SJSA1 (cell line): ENCODE measurements around the gene CCDC185. TPM values are rescaled to one million over a fixed set of nuclear protein-coding genes. Genes with fewer than 3 reads are reported as not detected.

ENCODE experiments used
- DNase-seq, 2 experiments: peaks; one replicate each; pipeline ENCODE4 v3.0.0-alpha.2; 2015 to 2020; ENCODE audit warnings: low spot score in 2 of 2, low read depth in 1 of 2
- H3K27ac ChIP-seq: fragments of 250-450 bp; sonication (Bioruptor Pico); 2 replicates; pipeline ENCODE4 v1.5.1; 2020; ENCODE audit warnings: mild to moderate bottlenecking, moderate library complexity
- H3K27me3 ChIP-seq: fragments of 250-450 bp; sonication (Bioruptor Pico); replicated peaks from 2 replicates; pipeline ENCODE4 v1.5.1; 2020; ENCODE audit warnings: mild to moderate bottlenecking, moderate library complexity
- H3K36me3 ChIP-seq: fragments of 250-450 bp; sonication (Bioruptor Pico); 2 replicates; pipeline ENCODE4 v1.5.1; 2020; ENCODE audit warnings: mild to moderate bottlenecking
- H3K4me1 ChIP-seq: fragments of 250-450 bp; sonication (Bioruptor Pico); replicated peaks from 2 replicates; pipeline ENCODE4 v1.6.1; 2021; ENCODE audit warnings: mild to moderate bottlenecking
- H3K4me3 ChIP-seq: fragments of 250-450 bp; sonication (Bioruptor Pico); 2 replicates; pipeline ENCODE4 v1.5.1; 2020; ENCODE audit warnings: mild to moderate bottlenecking
- H3K9me3 ChIP-seq: fragments of 250-450 bp; sonication (Bioruptor Pico); replicated peaks from 2 replicates; pipeline ENCODE4 v1.5.1; 2020; ENCODE audit warnings: mild to moderate bottlenecking
- total RNA-seq: library from RNA; depleted of rRNA; stranded (reverse); fragments of >200 nt; shearing (Covaris generic); gene quantifications from 2 replicates; pipeline ENCODE4 v1.2.3, GENCODE V29; 2014; rRNA removed

Gene CCDC185
- not detected in 2 replicates for total RNA-seq

DNA sequence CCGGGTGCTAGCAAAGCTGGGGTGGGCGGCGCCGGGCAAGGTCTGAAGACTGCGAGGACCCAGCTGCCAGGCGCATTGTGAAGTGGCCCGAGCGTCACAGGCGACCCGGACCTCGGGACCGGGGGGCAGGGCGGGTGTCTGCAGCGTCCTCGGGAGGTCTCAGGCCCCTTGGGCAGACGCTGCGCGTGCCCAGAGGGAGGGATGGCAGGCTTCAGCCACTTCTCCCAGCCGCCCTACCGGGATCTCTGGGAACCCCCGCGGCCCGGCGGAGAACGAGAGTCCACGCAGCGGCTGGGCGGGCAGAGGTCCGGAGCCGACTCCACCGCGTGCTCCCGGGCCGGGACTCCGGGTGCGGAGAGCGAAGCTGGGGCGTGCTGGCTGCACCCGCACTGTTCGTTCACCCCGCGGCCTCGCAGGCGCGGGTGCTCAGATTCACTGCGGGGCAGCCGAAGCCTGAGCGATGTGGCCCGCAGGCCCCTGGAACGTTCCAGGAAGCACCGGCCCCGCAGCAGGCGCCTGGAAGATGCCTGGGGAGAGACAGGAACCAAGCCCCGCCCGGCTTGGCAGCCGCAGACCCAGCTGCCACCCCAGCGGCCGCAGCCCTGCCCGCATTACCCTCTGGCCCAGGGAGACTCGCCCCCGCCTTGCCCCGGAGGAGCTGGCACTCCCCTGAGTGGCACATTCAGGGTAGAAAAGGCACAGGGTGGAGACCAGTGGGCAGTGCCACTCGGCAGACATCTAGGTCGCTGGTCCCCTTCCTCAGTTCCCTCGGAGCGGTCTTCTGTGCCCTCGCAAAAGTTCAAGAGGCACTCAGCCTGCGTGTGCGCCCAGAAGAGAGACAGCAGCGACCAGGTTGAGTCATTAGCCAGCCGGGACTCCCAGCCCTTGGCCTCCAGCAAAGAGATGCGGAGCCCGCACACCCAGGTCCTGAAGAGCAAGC lies at the start of gene CCDC185:
Gene CCDC185 (plus strand): TSS at position 141 of the 940 bp plus-strand sequence. CDS start 61 bp downstream, at position 202.
- Histone ChIP-seq H3K9me3 (0 out of 2 replicates have a peak, but pooled peaks cover 3% of the 10 kb centered on the region), H3K27ac (no peak within 1 kb of the TSS), H3K27me3 (peaks cover 10% of the 10 kb centered on the region), H3K4me1 (peaks cover 6% of the 10 kb centered on the region), H3K36me3 (no peaks in the 10 kb centered on the region), H3K4me3 (peak within 1 kb of the TSS; percentile 13; the same call in 1 of the 2 replicates)
- DNase-seq: no peak

DNA sequence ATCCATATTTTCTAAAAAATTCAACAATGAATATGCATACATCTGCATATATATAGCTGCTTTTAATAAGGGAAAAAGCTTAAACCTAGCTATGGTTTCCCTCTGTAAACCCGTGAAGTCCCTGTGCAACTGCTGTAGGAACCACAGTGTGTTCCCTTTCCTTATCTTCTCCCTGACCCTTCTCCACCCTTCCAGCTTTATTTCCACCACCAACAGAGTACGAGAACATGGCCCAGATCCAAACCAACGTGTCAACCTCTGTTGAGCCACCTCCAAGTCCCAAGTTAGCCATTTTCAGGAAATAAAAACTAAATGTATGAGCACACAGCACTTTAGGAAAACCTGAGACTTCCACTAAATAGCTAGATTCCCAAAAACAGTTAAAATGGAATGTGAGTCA lies 49.5 kb upstream of the CCDC185 start:
- DNase-seq: no peak
- no peaks in the 10 kb centered on the region for H3K9me3 ChIP-seq
- no peak overlapping the region for H3K27ac ChIP-seq
- H3K36me3 ChIP-seq: no peaks in the 10 kb centered on the region
- peaks cover 3% of the 10 kb centered on the region for H3K27me3 ChIP-seq
- H3K4me1 ChIP-seq: no peaks in the 10 kb centered on the region
- no peak overlapping the region for H3K4me3 ChIP-seq

GRCh38 chr1:223344491-223344890 lies 48.7 kb upstream of the CCDC185 start:
- no peak for DNase-seq
- Histone ChIP-seq H3K4me1 (no peaks in the 10 kb centered on the region), H3K4me3 (no peak overlapping the region), H3K27me3 (peaks cover 3% of the 10 kb centered on the region), H3K27ac (no peak overlapping the region), H3K9me3 (peaks cover under 1% of the 10 kb centered on the region; the same call in 1 of the 2 replicates), H3K36me3 (no peaks in the 10 kb centered on the region)

- H3K36me3 ChIP-seq: no peaks in the 10 kb centered on the region
- H3K27ac ChIP-seq: no peak overlapping the region
- no peaks in the 10 kb centered on the region for H3K4me1 ChIP-seq
- no peak overlapping the region for H3K4me3 ChIP-seq
- no peak for DNase-seq
- peaks cover 3% of the 10 kb centered on the region for H3K27me3 ChIP-seq
- H3K9me3 ChIP-seq: peaks cover 2% of the 10 kb centered on the region; the same call in 1 of the 2 replicates
Observed at GRCh38 chr1:223345720-223346119, 47.5 kb upstream of the CCDC185 start.

DNA sequence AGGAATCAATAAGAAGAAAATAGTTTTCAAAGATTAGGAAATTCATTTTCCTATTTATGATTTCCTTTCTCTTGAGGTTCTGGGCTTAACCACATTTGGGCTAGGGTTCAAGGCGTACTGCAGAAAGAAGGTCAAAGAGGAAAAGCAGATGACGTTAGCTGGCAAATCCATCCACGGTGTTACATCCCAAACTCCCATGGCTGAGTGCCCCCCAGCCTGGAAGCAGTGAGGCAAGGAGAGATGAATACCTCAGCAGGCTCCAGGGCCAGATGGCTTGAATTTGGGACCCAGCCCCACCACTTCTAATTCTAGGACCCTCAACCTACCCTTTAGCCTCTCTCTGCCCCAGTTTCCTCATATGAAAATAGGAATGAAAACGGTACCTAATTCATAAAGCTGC lies 46.9 kb upstream of the CCDC185 start:
- no peak for DNase-seq
- H3K27me3 ChIP-seq: peaks cover 4% of the 10 kb centered on the region
- no peaks in the 10 kb centered on the region for H3K36me3 ChIP-seq
- no peak overlapping the region for H3K27ac ChIP-seq
- H3K4me3 ChIP-seq: no peak overlapping the region
- H3K4me1 ChIP-seq: no peaks in the 10 kb centered on the region
- H3K9me3 ChIP-seq: peaks cover 2% of the 10 kb centered on the region; the same call in 1 of the 2 replicates

DNA sequence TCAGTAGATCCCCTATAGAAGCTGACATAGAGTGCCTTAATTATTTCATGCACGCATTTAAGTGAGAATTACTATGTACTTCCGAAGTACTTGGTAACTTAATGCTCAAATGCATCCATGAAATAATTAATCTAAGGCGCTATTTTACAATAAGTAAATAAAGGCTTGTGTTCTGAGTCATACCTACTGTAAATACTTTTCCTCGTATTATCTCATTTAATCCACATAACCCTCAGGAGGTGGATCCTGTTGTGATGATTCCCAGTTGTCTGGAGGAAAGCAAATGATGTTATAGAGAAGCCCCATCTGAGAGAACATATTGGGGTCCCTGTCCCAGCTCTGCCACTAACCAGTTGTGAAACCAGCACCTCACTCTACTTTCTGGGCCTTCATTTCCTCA lies 45.6 kb upstream of the CCDC185 start:
- Histone ChIP-seq H3K36me3 (no peaks in the 10 kb centered on the region), H3K4me3 (no peak overlapping the region), H3K27me3 (peaks cover 14% of the 10 kb centered on the region), H3K4me1 (no peaks in the 10 kb centered on the region), H3K9me3 (peaks cover 2% of the 10 kb centered on the region; the same call in 1 of the 2 replicates), H3K27ac (no peak overlapping the region)
- DNase-seq: no peak

GRCh38 chr1:223348439-223348838 lies 44.8 kb upstream of the CCDC185 start:
- Histone ChIP-seq H3K36me3 (no peaks in the 10 kb centered on the region), H3K27me3 (peaks cover 16% of the 10 kb centered on the region), H3K4me1 (no peaks in the 10 kb centered on the region), H3K4me3 (no peak overlapping the region), H3K9me3 (peaks cover 2% of the 10 kb centered on the region; the same call in 1 of the 2 replicates), H3K27ac (no peak overlapping the region)
- no peak for DNase-seq

GRCh38 chr1:223349241-223349640 lies 44.0 kb upstream of the CCDC185 start:
- Histone ChIP-seq H3K27ac (no peak overlapping the region), H3K4me1 (no peaks in the 10 kb centered on the region), H3K9me3 (peaks cover 2% of the 10 kb centered on the region; the same call in 1 of the 2 replicates), H3K36me3 (no peaks in the 10 kb centered on the region), H3K4me3 (no peak overlapping the region), H3K27me3 (peaks cover 19% of the 10 kb centered on the region)
- no peak for DNase-seq

- DNase-seq: peak in 1 of 2 experiments; percentile 14
- Histone ChIP-seq H3K4me3 (no peak overlapping the region), H3K4me1 (no peaks in the 10 kb centered on the region), H3K36me3 (no peaks in the 10 kb centered on the region), H3K9me3 (peaks cover 2% of the 10 kb centered on the region; the same call in 1 of the 2 replicates), H3K27me3 (peaks cover 27% of the 10 kb centered on the region), H3K27ac (no peak overlapping the region)
Observed at GRCh38 chr1:223350361-223350908, 42.8 kb upstream of the CCDC185 start.

GRCh38 chr1:223352944-223353343 lies 40.3 kb upstream of the CCDC185 start:
- no peak overlapping the region for H3K4me3 ChIP-seq
- DNase-seq: no peak
- H3K9me3 ChIP-seq: peaks cover 2% of the 10 kb centered on the region; the same call in 1 of the 2 replicates
- H3K36me3 ChIP-seq: no peaks in the 10 kb centered on the region
- no peak overlapping the region for H3K27ac ChIP-seq
- no peaks in the 10 kb centered on the region for H3K4me1 ChIP-seq
- peaks cover 42% of the 10 kb centered on the region for H3K27me3 ChIP-seq

- peaks cover 50% of the 10 kb centered on the region for H3K27me3 ChIP-seq
- no peak overlapping the region for H3K27ac ChIP-seq
- H3K4me3 ChIP-seq: no peak overlapping the region
- no peaks in the 10 kb centered on the region for H3K4me1 ChIP-seq
- peaks cover 2% of the 10 kb centered on the region; the same call in 1 of the 2 replicates for H3K9me3 ChIP-seq
- H3K36me3 ChIP-seq: no peaks in the 10 kb centered on the region
- no peak for DNase-seq
Observed at GRCh38 chr1:223353939-223354338, 39.3 kb upstream of the CCDC185 start.

- DNase-seq: no peak
- Histone ChIP-seq H3K4me1 (no peaks in the 10 kb centered on the region), H3K4me3 (no peak overlapping the region), H3K9me3 (no peaks in the 10 kb centered on the region), H3K27ac (no peak overlapping the region), H3K36me3 (no peaks in the 10 kb centered on the region), H3K27me3 (peaks cover 66% of the 10 kb centered on the region)
Observed at GRCh38 chr1:223355699-223356098, 37.5 kb upstream of the CCDC185 start.

- no peak overlapping the region for H3K4me3 ChIP-seq
- DNase-seq: no peak
- H3K9me3 ChIP-seq: no peaks in the 10 kb centered on the region
- H3K36me3 ChIP-seq: no peaks in the 10 kb centered on the region
- no peak overlapping the region for H3K27ac ChIP-seq
- peaks cover 8% of the 10 kb centered on the region for H3K4me1 ChIP-seq
- peaks cover 75% of the 10 kb centered on the region for H3K27me3 ChIP-seq
Observed at GRCh38 chr1:223358826-223359225, 34.4 kb upstream of the CCDC185 start.
